Measurements from ENCODE around the gene EHBP1L1. TPM values are rescaled to one million over a fixed set of nuclear protein-coding genes. Genes with fewer than 3 reads are reported as not detected.
A peak's percentile ranks its signal among the peaks of the same experiment; 100 is the strongest.

Gene EHBP1L1
- total and polyA plus RNA-seq, 2 of the 13 experiments (the other 11 are each of a cell fraction or from before 2014, with no cell fraction given): 8.3 to 10.6 TPM

DNA sequence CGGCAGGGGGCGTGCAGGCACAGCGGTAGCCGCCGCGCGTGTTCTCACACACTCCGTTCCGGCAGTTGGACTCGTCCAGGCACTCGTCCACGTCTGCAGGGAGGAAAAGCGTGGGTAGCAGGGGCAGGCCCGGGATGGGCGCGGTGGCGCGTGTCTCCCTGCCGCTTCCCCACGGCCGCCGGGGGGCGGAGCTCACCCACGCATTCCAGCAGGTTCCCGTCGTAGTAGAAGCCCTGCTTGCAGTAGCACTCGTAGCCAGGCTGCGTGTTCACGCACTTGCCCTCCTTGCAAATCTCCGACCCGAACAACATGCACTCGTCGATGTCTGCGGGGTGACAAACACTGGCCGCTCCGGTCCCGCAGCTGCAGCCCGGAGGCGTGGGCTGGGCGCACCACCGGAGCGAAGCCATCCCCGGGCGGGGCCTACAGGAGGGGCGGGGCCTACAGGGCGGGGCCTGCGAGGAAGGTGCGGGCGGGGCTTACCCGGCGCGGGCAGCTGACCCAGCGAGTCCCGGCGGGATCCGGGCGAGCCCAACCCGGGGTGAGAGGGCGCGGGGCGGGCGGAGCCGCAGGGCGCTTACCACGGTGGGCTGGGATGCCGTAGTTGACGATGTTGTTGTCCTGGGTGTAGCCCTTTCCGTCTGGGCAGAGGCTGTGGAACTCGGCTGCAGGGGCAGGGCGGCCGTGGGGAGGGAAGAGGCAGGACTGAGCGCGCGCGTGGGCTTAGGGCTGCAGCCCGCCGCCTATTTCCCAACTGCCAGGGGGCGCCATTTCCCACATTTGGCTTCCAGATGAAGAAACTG lies 35.4 kb upstream of the EHBP1L1 start (continued):
- no peak for TF ChIP-seq ZNF598 (CRISPR knock-in tag; IDR thresholded peaks at IDR 0.05; ENCODE audit: borderline replicate concordance)
- TF ChIP-seq, protein P1, sequence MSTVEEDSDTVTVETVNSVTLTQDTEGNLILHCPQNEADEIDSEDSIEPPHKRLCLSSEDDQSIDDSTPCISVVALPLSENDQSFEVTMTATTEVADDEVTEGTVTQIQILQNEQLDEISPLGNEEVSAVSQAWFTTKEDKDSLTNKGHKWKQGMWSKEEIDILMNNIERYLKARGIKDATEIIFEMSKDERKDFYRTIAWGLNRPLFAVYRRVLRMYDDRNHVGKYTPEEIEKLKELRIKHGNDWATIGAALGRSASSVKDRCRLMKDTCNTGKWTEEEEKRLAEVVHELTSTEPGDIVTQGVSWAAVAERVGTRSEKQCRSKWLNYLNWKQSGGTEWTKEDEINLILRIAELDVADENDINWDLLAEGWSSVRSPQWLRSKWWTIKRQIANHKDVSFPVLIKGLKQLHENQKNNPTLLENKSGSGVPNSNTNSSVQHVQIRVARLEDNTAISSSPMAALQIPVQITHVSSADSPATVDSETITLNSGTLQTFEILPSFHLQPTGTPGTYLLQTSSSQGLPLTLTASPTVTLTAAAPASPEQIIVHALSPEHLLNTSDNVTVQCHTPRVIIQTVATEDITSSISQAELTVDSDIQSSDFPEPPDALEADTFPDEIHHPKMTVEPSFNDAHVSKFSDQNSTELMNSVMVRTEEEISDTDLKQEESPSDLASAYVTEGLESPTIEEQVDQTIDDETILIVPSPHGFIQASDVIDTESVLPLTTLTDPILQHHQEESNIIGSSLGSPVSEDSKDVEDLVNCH (CRISPR knock-in tag; IDR thresholded peaks at IDR 0.05): no peak
- no peak for TF ChIP-seq ZFP82 (CRISPR knock-in tag; IDR thresholded peaks at IDR 0.05; ENCODE audit: borderline replicate concordance)
- no peak for TF ChIP-seq ZIK1 (CRISPR knock-in tag; IDR thresholded peaks at IDR 0.05; ENCODE audit: borderline replicate concordance, low read depth)
- TF ChIP-seq, protein P2, sequence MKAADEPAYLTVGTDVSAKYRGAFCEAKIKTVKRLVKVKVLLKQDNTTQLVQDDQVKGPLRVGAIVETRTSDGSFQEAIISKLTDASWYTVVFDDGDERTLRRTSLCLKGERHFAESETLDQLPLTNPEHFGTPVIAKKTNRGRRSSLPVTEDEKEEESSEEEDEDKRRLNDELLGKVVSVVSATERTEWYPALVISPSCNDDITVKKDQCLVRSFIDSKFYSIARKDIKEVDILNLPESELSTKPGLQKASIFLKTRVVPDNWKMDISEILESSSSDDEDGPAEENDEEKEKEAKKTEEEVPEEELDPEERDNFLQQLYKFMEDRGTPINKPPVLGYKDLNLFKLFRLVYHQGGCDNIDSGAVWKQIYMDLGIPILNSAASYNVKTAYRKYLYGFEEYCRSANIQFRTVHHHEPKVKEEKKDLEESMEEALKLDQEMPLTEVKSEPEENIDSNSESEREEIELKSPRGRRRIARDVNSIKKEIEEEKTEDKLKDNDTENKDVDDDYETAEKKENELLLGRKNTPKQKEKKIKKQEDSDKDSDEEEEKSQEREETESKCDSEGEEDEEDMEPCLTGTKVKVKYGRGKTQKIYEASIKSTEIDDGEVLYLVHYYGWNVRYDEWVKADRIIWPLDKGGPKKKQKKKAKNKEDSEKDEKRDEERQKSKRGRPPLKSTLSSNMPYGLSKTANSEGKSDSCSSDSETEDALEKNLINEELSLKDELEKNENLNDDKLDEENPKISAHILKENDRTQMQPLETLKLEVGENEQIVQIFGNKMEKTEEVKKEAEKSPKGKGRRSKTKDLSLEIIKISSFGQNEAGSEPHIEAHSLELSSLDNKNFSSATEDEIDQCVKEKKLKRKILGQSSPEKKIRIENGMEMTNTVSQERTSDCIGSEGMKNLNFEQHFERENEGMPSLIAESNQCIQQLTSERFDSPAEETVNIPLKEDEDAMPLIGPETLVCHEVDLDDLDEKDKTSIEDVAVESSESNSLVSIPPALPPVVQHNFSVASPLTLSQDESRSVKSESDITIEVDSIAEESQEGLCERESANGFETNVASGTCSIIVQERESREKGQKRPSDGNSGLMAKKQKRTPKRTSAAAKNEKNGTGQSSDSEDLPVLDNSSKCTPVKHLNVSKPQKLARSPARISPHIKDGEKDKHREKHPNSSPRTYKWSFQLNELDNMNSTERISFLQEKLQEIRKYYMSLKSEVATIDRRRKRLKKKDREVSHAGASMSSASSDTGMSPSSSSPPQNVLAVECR (CRISPR knock-in tag; IDR thresholded peaks at IDR 0.05; ENCODE audit: borderline replicate concordance): peak; percentile 32; the same call in 1 of the 2 replicates
- TF ChIP-seq ZNF317 (CRISPR knock-in tag; IDR thresholded peaks at IDR 0.05): no peak
- no peak for TF ChIP-seq TEAD2 (CRISPR knock-in tag; IDR thresholded peaks at IDR 0.05)
- TF ChIP-seq ZNF83 (CRISPR knock-in tag; IDR thresholded peaks at IDR 0.05; ENCODE audit: borderline replicate concordance): no peak
- TF ChIP-seq, protein P3, sequence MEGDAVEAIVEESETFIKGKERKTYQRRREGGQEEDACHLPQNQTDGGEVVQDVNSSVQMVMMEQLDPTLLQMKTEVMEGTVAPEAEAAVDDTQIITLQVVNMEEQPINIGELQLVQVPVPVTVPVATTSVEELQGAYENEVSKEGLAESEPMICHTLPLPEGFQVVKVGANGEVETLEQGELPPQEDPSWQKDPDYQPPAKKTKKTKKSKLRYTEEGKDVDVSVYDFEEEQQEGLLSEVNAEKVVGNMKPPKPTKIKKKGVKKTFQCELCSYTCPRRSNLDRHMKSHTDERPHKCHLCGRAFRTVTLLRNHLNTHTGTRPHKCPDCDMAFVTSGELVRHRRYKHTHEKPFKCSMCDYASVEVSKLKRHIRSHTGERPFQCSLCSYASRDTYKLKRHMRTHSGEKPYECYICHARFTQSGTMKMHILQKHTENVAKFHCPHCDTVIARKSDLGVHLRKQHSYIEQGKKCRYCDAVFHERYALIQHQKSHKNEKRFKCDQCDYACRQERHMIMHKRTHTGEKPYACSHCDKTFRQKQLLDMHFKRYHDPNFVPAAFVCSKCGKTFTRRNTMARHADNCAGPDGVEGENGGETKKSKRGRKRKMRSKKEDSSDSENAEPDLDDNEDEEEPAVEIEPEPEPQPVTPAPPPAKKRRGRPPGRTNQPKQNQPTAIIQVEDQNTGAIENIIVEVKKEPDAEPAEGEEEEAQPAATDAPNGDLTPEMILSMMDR (CRISPR knock-in tag; IDR thresholded peaks at IDR 0.05): peak; percentile 90
- no peak for TF ChIP-seq TCF7L2 (IDR thresholded peaks at IDR 0.05; ENCODE audit: low read depth, low read length)
- TF ChIP-seq SMAD1 (CRISPR knock-in tag; IDR thresholded peaks at IDR 0.05; ENCODE audit: borderline replicate concordance, low read depth): no peak
- TF ChIP-seq ZBTB7B (CRISPR knock-in tag; IDR thresholded peaks at IDR 0.05): 0 out of 2 replicates have a peak, but pooled peaks have one; percentile 24
- TF ChIP-seq SALL2 (CRISPR knock-in tag; IDR thresholded peaks at IDR 0.05): no peak
- TF ChIP-seq, protein P4, sequence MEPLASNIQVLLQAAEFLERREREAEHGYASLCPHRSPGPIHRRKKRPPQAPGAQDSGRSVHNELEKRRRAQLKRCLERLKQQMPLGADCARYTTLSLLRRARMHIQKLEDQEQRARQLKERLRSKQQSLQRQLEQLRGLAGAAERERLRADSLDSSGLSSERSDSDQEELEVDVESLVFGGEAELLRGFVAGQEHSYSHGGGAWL (CRISPR knock-in tag; IDR thresholded peaks at IDR 0.05): no peak
- TF ChIP-seq RAD21 (CRISPR knock-in tag; IDR thresholded peaks at IDR 0.05): peak; percentile 93
- TF ChIP-seq, protein P5, sequence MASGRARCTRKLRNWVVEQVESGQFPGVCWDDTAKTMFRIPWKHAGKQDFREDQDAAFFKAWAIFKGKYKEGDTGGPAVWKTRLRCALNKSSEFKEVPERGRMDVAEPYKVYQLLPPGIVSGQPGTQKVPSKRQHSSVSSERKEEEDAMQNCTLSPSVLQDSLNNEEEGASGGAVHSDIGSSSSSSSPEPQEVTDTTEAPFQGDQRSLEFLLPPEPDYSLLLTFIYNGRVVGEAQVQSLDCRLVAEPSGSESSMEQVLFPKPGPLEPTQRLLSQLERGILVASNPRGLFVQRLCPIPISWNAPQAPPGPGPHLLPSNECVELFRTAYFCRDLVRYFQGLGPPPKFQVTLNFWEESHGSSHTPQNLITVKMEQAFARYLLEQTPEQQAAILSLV (CRISPR knock-in tag; IDR thresholded peaks at IDR 0.05; ENCODE audit: borderline replicate concordance): no peak
- TF ChIP-seq, protein P6, sequence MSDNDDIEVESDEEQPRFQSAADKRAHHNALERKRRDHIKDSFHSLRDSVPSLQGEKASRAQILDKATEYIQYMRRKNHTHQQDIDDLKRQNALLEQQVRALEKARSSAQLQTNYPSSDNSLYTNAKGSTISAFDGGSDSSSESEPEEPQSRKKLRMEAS (IDR thresholded peaks at IDR 0.05): no peak; the same call in 1 of the 2 replicates

Measured in HepG2 (cell line).